ENCODE measurements around the gene ST6GALNAC3.
"Not testable (repeated sequence)": the region's sequence is repeated elsewhere in the genome, so short reads cannot be mapped to it uniquely, and the experiment has no call there.

ST6GALNAC3 gene

GRCh38 chr1:76109404-76109803 is 34.9 kb downstream of the ST6GALNAC3 start:
- DNase-seq (ENCODE audit: low spot score) = no peak

- DNase-seq (ENCODE audit: low spot score) = no peak
Observed at GRCh38 chr1:76109901-76110560, 35.5 kb downstream of the ST6GALNAC3 start.

DNA sequence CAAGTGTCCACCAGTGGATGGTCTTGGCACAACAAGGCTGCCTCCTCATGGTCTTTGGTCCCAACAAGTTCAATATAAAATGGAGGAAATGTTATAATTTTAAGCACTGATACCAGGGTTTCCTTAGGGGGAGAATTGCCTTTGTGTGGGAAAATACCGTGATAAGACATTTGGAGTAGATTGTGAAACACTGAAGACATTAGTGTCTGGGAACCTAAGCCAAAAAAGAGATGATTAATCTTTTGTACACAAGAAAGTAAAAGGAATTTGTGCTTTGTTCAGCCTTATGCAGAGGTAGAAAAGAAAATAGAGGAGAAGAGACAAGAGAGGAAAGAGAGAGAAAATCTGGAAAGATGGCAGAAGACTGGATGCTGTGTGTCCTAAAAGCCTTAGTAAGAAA is 36.1 kb downstream of the ST6GALNAC3 start:
- no peak for DNase-seq (ENCODE audit: low spot score)

DNA sequence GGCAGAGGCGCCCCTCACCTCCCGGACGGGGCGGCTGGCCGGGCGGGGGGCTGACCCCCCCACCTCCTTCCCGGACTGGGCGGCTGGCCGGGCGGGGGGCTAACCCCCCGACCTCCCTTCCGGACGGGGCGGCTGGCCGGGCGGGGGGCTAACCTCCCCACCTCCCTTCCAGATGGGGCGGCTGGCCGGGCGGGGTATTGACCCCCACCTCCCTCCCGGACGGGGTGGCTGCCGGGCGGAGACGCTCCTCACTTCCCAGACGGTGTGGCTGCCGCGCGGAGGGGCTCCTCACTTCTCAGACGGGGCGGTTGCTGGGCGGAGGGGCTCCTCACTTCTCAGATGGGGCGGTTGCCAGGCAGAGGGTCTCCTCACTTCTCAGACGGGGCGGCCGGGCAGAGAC is 37.8 kb downstream of the ST6GALNAC3 start:
- not testable (repeated sequence) for DNase-seq (ENCODE audit: low spot score)

GRCh38 chr1:76113446-76113845 is 38.9 kb downstream of the ST6GALNAC3 start:
- no peak for DNase-seq (ENCODE audit: low spot score)

DNA sequence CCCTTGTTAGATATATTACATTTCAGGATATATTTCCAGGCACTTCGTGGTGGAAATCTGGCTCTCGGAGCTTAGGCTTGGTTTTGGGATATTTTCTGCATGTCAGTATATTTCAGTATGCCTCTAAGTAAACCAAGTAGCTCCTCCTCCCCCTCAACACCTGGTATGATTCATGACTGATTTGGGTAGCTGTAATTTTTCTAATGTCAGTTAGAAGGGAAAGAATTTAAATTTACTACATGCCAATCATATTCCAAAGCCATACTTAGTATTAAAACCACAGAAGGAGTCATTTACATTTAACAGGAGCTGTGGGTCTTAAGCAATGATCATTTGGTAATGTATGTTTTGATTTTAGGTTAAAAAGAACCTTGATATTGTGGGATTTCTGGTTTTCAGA is 40.6 kb downstream of the ST6GALNAC3 start:
- no peak for DNase-seq (ENCODE audit: low spot score)

GRCh38 chr1:76121850-76122249 is 47.3 kb downstream of the ST6GALNAC3 start:
- DNase-seq (ENCODE audit: low spot score) = no peak

- DNase-seq (ENCODE audit: low spot score) = no peak
Observed at GRCh38 chr1:76122271-76122670, 47.7 kb downstream of the ST6GALNAC3 start.

GRCh38 chr1:76123411-76124064 is 49.0 kb downstream of the ST6GALNAC3 start:
- DNase-seq (ENCODE audit: low spot score) = not testable (repeated sequence)

- no peak for DNase-seq (ENCODE audit: low spot score)
Observed at GRCh38 chr1:76124196-76124595, 49.6 kb downstream of the ST6GALNAC3 start.

- no peak for DNase-seq (ENCODE audit: low spot score)
Observed at GRCh38 chr1:76125473-76126219, 51.1 kb downstream of the ST6GALNAC3 start.

DNA sequence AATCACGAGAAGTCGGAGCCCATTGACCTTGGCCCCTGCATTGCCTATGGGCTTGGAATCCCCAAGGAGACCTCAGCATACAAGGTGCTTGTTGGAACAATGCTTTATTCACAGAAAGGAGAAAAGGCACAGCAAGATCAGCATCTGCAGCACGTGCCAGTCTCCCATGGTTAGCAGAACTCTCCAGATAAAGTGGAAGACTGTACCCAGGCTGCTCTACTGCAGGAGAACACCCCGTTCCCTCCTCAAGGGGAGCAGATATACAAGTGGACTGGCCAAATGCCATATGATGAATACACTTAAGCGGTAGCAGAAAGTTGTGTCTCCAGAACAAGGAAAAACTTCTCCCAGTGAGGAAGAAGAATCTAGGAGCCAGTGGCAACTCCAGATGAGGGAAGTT is 53.5 kb downstream of the ST6GALNAC3 start:
- DNase-seq (ENCODE audit: low spot score) = no peak

DNA sequence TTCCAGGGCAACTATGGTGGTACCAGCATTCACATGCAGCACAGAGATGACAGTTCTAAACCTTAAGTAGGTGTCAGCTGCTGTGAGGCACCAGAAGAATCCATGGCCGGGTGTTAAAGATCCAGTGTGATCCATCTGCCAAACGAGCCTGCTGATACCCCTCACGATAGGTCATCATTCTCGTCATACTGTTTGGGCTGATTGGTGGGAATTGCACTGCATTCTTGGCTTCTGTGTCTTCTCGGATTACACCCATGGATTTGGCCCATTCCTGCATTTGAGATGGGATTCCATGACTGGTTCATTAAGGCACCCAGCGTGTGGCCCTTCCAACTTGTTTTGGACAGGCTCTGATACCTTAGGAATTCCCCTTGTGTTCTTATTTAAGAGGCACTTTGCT is 55.2 kb downstream of the ST6GALNAC3 start:
- no peak for DNase-seq (ENCODE audit: low spot score)

DNA sequence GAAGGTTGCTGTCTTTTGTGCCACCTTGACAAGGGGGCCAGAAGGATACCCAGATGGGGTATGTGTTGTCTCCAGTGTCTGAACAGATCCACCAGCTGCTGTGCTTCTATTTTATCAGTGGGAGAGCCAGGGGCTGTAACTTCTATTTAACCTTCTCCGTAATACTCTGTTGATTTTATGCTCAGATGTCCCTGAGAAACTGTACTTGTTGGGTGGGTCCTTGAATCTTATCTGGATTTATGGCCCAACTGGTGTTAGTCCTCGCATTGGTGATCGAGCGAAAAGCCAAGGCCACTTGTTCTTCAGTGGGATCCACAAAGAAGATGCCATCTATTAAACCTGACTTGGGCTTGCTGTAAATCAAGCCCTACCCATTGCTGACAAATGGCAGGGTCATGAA is 56.4 kb downstream of the ST6GALNAC3 start:
- no peak for DNase-seq (ENCODE audit: low spot score)

- DNase-seq (ENCODE audit: low spot score) = no peak
Observed at GRCh38 chr1:76133977-76134376, 59.4 kb downstream of the ST6GALNAC3 start.

GRCh38 chr1:76135835-76136234 is 61.3 kb downstream of the ST6GALNAC3 start:
- DNase-seq (ENCODE audit: low spot score) = no peak

- DNase-seq (ENCODE audit: low spot score) = no peak
Observed at GRCh38 chr1:76136894-76137293, 62.3 kb downstream of the ST6GALNAC3 start.

GRCh38 chr1:76137746-76138145 is 63.2 kb downstream of the ST6GALNAC3 start:
- no peak for DNase-seq (ENCODE audit: low spot score)

DNA sequence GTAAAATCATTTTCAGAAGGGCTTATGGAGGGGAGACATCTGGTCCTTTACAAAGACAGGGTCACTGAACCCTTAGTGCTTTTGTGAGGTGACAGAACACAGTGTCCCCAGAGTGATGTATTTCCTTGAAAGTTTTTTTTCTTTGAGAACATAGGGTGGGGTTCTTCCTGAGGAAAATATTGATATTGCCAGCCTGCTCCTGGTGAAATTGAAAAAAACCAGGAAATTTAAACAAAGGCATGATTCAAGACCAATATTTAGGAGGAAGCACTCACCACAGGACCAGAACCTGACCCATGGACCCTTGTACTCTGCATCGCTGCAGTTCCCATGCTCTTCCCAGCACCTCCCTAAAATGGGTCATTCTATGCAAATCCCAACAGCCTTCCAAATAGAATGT is 63.7 kb downstream of the ST6GALNAC3 start:
- DNase-seq (ENCODE audit: low spot score) = no peak

DNA sequence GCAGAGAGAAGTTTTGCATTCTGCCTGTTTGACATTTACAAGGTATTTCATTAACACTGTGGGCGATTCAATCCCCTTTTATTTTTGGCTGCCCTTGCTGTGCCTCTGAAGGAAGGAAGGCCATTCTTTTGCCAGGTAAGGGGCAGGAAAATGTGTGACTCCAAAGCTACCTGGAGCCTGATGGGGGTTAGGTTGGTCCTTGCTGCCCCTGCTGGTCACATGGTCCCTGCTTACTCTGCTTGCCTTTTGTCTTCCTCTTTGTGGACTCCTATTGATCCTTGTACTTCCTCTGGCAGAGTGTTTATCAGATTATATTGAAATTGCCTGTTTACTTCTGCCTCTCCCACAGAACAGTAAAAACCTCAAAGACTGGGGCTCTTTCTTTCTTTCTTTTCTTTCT is 65.7 kb downstream of the ST6GALNAC3 start:
- DNase-seq (ENCODE audit: low spot score) = no peak

GRCh38 chr1:76141929-76142328 is 67.4 kb downstream of the ST6GALNAC3 start:
- DNase-seq (ENCODE audit: low spot score) = no peak

DNA sequence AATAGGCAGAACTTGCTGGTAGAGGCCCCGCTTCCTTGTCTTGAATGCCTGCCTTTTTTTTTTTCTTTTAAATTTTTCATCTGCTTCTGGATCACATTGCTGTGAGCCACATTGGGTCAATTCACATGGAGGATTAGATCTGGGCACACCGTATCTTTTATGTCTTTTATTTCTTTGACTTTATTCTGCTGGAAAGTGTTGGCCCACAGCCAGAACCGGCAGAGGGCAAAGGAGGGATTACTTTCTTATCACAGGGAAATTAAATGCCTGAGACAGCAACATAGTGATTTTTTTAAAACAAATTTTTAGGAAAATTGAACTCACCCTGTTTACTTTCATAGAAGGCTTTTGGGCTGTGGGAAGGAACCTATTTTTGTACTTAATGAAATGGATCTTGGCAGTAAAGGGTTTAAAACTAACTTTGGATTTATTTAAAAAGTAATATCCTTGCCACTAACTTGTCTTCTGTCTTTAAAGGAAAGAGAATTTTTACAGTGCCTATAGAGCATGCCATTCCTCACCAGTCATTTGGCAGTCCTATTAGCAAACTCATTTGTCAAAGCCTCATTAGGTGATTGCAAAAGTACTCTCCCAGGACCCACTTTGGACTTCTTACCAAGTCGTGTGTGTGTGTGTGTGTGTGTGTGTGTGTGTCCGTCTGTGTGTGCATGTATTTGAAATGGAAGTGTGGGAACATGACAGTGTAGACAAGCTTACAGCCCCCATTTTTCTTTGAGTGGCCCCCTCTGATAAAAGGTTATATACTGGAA is 68.4 kb downstream of the ST6GALNAC3 start:
- no peak for DNase-seq (ENCODE audit: low spot score)

Measured in AG08395 (cell line).